WTC11 (cell line): ENCODE data around the gene SOX6. TPM values are rescaled to one million over a fixed set of nuclear protein-coding genes. Genes with fewer than 3 reads are reported as not detected.

Experiments used
- ATAC-seq: fragments of 200-7000 bp; cut with Tn5 transposase; 2 replicates; pipeline ENCODE4 v1.10.0; 2021; ENCODE audit warnings: mild to moderate bottlenecking, moderate library complexity
- CTCF ChIA-PET: fragments of 300-600 bp; sonication (Branson Sonifier 250); formaldehyde crosslinking; loops from one replicate; lab custom pipeline; 2021; ENCODE audit warnings: antibody characterized with exemption; lab: Charles Lee
- POLR2A ChIA-PET: fragments of 350-600 bp; sonication (Branson Sonifier 250); formaldehyde crosslinking; loops from one replicate; lab custom pipeline; 2021; ENCODE audit warnings: antibody characterized with exemption; lab: Charles Lee
- DNase-seq: peaks from one replicate; pipeline ENCODE4 v3.0.0; 2021; ENCODE audit warnings: low spot score
- H3K27ac Mint-ChIP-seq: 2 replicates; pipeline ENCODE4 v1.8.0; 2021; ENCODE audit warnings: mixed read lengths
- H3K27me3 Mint-ChIP-seq: 2 replicates; pipeline ENCODE4 v1.8.0; 2021; ENCODE audit warnings: low read depth, mild to moderate bottlenecking, moderate library complexity, mixed read lengths
- H3K36me3 Mint-ChIP-seq: 2 replicates; pipeline ENCODE4 v1.8.0; 2021; ENCODE audit warnings: mixed read lengths
- H3K4me1 Mint-ChIP-seq: 2 replicates; pipeline ENCODE4 v1.8.0; 2022; ENCODE audit warnings: mixed read lengths
- H3K4me3 Mint-ChIP-seq: 2 replicates; pipeline ENCODE4 v1.8.0; 2021; ENCODE audit warnings: mild to moderate bottlenecking, moderate library complexity, mixed read lengths
- H3K9me3 Mint-ChIP-seq: 2 replicates; pipeline ENCODE4 v1.8.0; 2021; ENCODE audit warnings: mixed read lengths
- AFF4 ChIP-seq: sonication (generic); formaldehyde crosslinking; IDR thresholded peaks from 2 replicates; pipeline ENCODE4 v1.8.1; 2023; ENCODE audit warnings: mild to moderate bottlenecking, missing genetic modification reagents, borderline replicate concordance
- E2F5 ChIP-seq: sonication (generic); formaldehyde crosslinking; IDR thresholded peaks from 2 replicates; pipeline ENCODE4 v1.8.1; 2022; ENCODE audit warnings: mild to moderate bottlenecking, moderate library complexity, missing genetic modification reagents
- FOXP1 ChIP-seq: sonication (generic); formaldehyde crosslinking; IDR thresholded peaks from 2 replicates; pipeline ENCODE4 v1.8.0; 2022; ENCODE audit warnings: missing genetic modification reagents, mild to moderate bottlenecking, moderate library complexity, borderline replicate concordance
- GRHL2 ChIP-seq: fragments of 250-450 bp; sonication (Bioruptor Pico); IDR thresholded peaks from 2 replicates; pipeline ENCODE4 v1.8.0; 2022; ENCODE audit warnings: mild to moderate bottlenecking, moderate library complexity; ENCODE audit not compliant: insufficient replicate concordance, severe bottlenecking
- GTF2I ChIP-seq: fragments of 250-450 bp; sonication (Bioruptor Pico); conservative IDR thresholded peaks from 2 replicates; pipeline ENCODE4 v1.4.0; 2021; ENCODE audit warnings: mild to moderate bottlenecking
- HMGXB4 ChIP-seq: sonication (generic); formaldehyde crosslinking; IDR thresholded peaks from 2 replicates; pipeline ENCODE4 v1.8.1; 2023; ENCODE audit warnings: mild to moderate bottlenecking, moderate library complexity, missing genetic modification reagents
- JUN ChIP-seq: sonication (generic); formaldehyde crosslinking; IDR thresholded peaks from 2 replicates; pipeline ENCODE4 v1.8.0; 2023; ENCODE audit warnings: mild to moderate bottlenecking, missing genetic modification reagents
- KAT7 ChIP-seq: sonication (generic); formaldehyde crosslinking; IDR thresholded peaks from 2 replicates; pipeline ENCODE4 v1.8.1; 2023; ENCODE audit warnings: missing genetic modification reagents, mild to moderate bottlenecking, borderline replicate concordance
- TEAD4 ChIP-seq: sonication (generic); formaldehyde crosslinking; IDR thresholded peaks from 2 replicates; pipeline ENCODE4 v1.8.0; 2022; ENCODE audit warnings: mild to moderate bottlenecking, missing genetic modification reagents
- TP53 ChIP-seq: sonication (generic); formaldehyde crosslinking; IDR thresholded peaks from 2 replicates; pipeline ENCODE4 v1.8.1; 2023; ENCODE audit warnings: mild to moderate bottlenecking, missing genetic modification reagents
- ZNF232 ChIP-seq: sonication (generic); formaldehyde crosslinking; IDR thresholded peaks from 2 replicates; pipeline ENCODE4 v1.8.0; 2022; ENCODE audit warnings: mild to moderate bottlenecking, missing genetic modification reagents
- ZNF263 ChIP-seq: sonication (generic); formaldehyde crosslinking; IDR thresholded peaks from 2 replicates; pipeline ENCODE4 v1.8.1; 2022; ENCODE audit warnings: low read depth, mild to moderate bottlenecking, moderate library complexity, missing genetic modification reagents
- ZNF512 ChIP-seq: sonication (generic); formaldehyde crosslinking; IDR thresholded peaks from 2 replicates; pipeline ENCODE4 v1.8.1; 2022; ENCODE audit warnings: missing genetic modification reagents, borderline replicate concordance
- total RNA-seq: library from RNA; stranded (reverse); gene quantifications from 3 replicates; pipeline ENCODE4 v1.2.3, GENCODE V29; 2021
- TF ChIP-seq, protein P1 (sequence below): sonication (generic); formaldehyde crosslinking; IDR thresholded peaks from 2 replicates; pipeline ENCODE4 v1.8.1; 2022; ENCODE audit warnings: mild to moderate bottlenecking, missing genetic modification reagents, moderate library complexity, borderline replicate concordance
- TF ChIP-seq, protein P2 (sequence below): sonication (generic); formaldehyde crosslinking; conservative IDR thresholded peaks from 2 replicates; pipeline ENCODE4 v1.8.1; 2023; ENCODE audit warnings: mild to moderate bottlenecking, low read depth, missing genetic modification reagents, moderate library complexity
- TF ChIP-seq, protein P3 (sequence below): fragments of 250-450 bp; sonication (Bioruptor Pico); IDR thresholded peaks from 2 replicates; pipeline ENCODE4 v1.9.0; 2021; ENCODE audit warnings: mild to moderate bottlenecking

The SOX6 gene
- total RNA-seq, 1 experiment from 2014 or later: 0.13 TPM

GRCh38 chr11:16311831-16312230 is 44.5 kb downstream of the SOX6 start:
- POLR2A ChIA-PET: no interaction called here
- no peak for ATAC-seq
- no peaks in the 10 kb centered on the region for H3K4me1 Mint-ChIP-seq
- no peaks in the 10 kb centered on the region for H3K36me3 Mint-ChIP-seq
- H3K27me3 Mint-ChIP-seq: no peaks in the 10 kb centered on the region; the same call in 1 of the 2 replicates
- no peak overlapping the region for H3K27ac Mint-ChIP-seq
- no peak for TF ChIP-seq KAT7 (CRISPR knock-in tag)
- TF ChIP-seq, protein P1, sequence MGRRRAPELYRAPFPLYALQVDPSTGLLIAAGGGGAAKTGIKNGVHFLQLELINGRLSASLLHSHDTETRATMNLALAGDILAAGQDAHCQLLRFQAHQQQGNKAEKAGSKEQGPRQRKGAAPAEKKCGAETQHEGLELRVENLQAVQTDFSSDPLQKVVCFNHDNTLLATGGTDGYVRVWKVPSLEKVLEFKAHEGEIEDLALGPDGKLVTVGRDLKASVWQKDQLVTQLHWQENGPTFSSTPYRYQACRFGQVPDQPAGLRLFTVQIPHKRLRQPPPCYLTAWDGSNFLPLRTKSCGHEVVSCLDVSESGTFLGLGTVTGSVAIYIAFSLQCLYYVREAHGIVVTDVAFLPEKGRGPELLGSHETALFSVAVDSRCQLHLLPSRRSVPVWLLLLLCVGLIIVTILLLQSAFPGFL (CRISPR knock-in tag): no peak
- TF ChIP-seq ZNF512: no peak
- no peak for TF ChIP-seq FOXP1 (CRISPR knock-in tag)
- no peak for DNase-seq
- CTCF ChIA-PET: no interaction called here
- no peak overlapping the region for H3K4me3 Mint-ChIP-seq
- H3K9me3 Mint-ChIP-seq: no peaks in the 10 kb centered on the region

DNA sequence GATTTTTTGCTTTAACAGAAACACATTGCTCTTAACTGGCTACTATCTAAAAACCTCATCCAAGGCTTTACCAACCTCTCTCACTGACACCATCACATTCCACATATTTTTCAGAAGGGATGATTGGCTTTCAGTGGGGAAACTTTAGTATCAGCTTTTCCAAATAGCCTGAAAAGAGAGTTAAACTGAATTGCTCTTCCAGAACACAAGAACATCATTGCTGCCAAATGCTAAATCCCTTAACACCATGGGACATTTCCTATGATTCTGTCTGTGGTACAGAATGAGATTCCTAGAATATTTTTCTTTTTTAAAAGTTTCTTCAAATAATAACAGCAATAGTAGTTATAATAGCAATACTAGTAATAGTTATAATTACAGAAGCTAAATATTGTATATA is 45.4 kb downstream of the SOX6 start:
- DNase-seq (no peak), ATAC-seq (no peak)
- ChIA-PET CTCF (no interaction called here), POLR2A (no interaction called here)
- TF ChIP-seq JUN (CRISPR knock-in tag): no peak
- no peak for TF ChIP-seq GRHL2 (CRISPR knock-in tag)
- no peak for TF ChIP-seq E2F5
- no peak for TF ChIP-seq AFF4 (CRISPR knock-in tag)
- TF ChIP-seq, protein P2, sequence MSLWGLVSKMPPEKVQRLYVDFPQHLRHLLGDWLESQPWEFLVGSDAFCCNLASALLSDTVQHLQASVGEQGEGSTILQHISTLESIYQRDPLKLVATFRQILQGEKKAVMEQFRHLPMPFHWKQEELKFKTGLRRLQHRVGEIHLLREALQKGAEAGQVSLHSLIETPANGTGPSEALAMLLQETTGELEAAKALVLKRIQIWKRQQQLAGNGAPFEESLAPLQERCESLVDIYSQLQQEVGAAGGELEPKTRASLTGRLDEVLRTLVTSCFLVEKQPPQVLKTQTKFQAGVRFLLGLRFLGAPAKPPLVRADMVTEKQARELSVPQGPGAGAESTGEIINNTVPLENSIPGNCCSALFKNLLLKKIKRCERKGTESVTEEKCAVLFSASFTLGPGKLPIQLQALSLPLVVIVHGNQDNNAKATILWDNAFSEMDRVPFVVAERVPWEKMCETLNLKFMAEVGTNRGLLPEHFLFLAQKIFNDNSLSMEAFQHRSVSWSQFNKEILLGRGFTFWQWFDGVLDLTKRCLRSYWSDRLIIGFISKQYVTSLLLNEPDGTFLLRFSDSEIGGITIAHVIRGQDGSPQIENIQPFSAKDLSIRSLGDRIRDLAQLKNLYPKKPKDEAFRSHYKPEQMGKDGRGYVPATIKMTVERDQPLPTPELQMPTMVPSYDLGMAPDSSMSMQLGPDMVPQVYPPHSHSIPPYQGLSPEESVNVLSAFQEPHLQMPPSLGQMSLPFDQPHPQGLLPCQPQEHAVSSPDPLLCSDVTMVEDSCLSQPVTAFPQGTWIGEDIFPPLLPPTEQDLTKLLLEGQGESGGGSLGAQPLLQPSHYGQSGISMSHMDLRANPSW (CRISPR knock-in tag): no peak
- TF ChIP-seq, protein P3, sequence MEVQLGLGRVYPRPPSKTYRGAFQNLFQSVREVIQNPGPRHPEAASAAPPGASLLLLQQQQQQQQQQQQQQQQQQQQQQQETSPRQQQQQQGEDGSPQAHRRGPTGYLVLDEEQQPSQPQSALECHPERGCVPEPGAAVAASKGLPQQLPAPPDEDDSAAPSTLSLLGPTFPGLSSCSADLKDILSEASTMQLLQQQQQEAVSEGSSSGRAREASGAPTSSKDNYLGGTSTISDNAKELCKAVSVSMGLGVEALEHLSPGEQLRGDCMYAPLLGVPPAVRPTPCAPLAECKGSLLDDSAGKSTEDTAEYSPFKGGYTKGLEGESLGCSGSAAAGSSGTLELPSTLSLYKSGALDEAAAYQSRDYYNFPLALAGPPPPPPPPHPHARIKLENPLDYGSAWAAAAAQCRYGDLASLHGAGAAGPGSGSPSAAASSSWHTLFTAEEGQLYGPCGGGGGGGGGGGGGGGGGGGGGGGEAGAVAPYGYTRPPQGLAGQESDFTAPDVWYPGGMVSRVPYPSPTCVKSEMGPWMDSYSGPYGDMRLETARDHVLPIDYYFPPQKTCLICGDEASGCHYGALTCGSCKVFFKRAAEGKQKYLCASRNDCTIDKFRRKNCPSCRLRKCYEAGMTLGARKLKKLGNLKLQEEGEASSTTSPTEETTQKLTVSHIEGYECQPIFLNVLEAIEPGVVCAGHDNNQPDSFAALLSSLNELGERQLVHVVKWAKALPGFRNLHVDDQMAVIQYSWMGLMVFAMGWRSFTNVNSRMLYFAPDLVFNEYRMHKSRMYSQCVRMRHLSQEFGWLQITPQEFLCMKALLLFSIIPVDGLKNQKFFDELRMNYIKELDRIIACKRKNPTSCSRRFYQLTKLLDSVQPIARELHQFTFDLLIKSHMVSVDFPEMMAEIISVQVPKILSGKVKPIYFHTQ (CRISPR knock-in tag): no peak
- TF ChIP-seq ZNF232: no peak
- TF ChIP-seq TP53 (CRISPR knock-in tag): no peak
- TF ChIP-seq TEAD4: no peak
- no peak for TF ChIP-seq ZNF263
- TF ChIP-seq GTF2I (CRISPR knock-in tag): no peak
- TF ChIP-seq HMGXB4 (CRISPR knock-in tag): no peak
- H3K4me1 Mint-ChIP-seq: no peaks in the 10 kb centered on the region
- H3K4me3 Mint-ChIP-seq: no peak overlapping the region
- H3K9me3 Mint-ChIP-seq: no peaks in the 10 kb centered on the region
- H3K36me3 Mint-ChIP-seq: no peaks in the 10 kb centered on the region
- no peak overlapping the region for H3K27ac Mint-ChIP-seq
- no peaks in the 10 kb centered on the region; the same call in 1 of the 2 replicates for H3K27me3 Mint-ChIP-seq
